ENCODE results near the gene LRRC2.
"Not testable (repeated sequence)": the region's sequence is repeated elsewhere in the genome, so short reads cannot be mapped to it uniquely, and the experiment has no call there.

The LRRC2 gene

GRCh38 chr3:46593274-46593862 lies 27.3 kb upstream of the LRRC2 start:
- Mint-ChIP-seq H3K4me3 (no peak overlapping the region), H3K9me3 (no peaks in the 10 kb centered on the region), H3K4me1 (peaks cover 8% of the 10 kb centered on the region), H3K27me3 (peaks cover 14% of the 10 kb centered on the region), H3K27ac (no peak overlapping the region)
- ATAC-seq (no peak), DNase-seq (no peak)

- Mint-ChIP-seq H3K27me3 (peaks cover 18% of the 10 kb centered on the region), H3K4me1 (peaks cover 14% of the 10 kb centered on the region)
- H3K9me3 Mint-ChIP-seq, H3K4me3 Mint-ChIP-seq, DNase-seq, ATAC-seq, H3K27ac Mint-ChIP-seq: not testable (repeated sequence)
These were observed 21.2 kb upstream of the LRRC2 start for GRCh38 chr3:46587268-46587667.

GRCh38 chr3:46586738-46587246 lies 20.7 kb upstream of the LRRC2 start:
- peaks cover 14% of the 10 kb centered on the region for H3K27me3 Mint-ChIP-seq
- ATAC-seq (no peak), DNase-seq (no peak)
- no peaks in the 10 kb centered on the region for H3K9me3 Mint-ChIP-seq
- peaks cover 14% of the 10 kb centered on the region for H3K4me1 Mint-ChIP-seq
- no peak overlapping the region for H3K4me3 Mint-ChIP-seq
- H3K27ac Mint-ChIP-seq = no peak overlapping the region

DNA sequence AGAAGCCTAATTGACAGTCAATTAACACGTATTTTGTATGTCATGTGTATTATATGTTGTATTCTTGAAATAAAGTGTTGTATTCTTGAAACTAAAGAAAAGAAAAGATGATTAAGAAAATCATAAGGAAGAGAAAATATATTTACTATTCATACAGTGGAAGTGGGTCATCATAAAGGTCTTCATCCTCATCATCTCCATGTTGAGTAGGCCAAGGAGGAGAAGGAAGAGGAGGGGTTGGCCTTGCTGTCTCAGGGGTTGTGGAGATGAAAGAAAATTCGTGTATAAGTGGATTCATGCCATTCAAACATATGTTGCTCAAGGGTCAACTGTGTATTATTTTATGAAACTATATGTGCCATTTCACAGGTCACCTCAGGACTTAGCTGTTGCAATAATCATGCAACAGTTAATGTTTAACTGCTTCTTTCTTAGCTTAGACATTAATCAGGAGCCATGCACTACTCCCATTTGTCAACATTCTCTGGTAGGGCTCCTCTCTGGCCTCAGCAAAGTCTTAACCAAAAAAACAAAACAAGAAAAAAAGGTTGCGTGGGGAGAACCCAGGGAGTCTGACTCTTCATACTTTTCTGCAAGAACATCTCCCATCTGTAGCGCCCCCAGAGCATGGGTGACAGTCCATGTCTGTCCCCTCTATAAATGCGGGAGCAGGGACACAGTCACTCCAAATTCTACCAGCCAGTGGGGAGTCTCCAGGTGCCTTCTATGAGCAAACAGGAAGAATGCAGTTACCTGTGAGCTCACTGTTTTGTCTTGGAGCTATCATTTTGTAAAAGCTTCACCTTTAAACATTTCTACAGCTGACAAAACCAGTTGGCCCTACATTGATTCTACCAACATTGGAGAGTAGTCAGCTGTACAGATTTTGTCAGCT lies 19.9 kb upstream of the LRRC2 start:
- Mint-ChIP-seq H3K4me1 (peaks cover 14% of the 10 kb centered on the region), H3K9me3 (no peaks in the 10 kb centered on the region), H3K4me3 (no peak overlapping the region), H3K27me3 (peaks cover 8% of the 10 kb centered on the region), H3K27ac (peak overlapping the region in 1 of 2 donors; percentile 16)
- ATAC-seq (no peak), DNase-seq (no peak)

DNA sequence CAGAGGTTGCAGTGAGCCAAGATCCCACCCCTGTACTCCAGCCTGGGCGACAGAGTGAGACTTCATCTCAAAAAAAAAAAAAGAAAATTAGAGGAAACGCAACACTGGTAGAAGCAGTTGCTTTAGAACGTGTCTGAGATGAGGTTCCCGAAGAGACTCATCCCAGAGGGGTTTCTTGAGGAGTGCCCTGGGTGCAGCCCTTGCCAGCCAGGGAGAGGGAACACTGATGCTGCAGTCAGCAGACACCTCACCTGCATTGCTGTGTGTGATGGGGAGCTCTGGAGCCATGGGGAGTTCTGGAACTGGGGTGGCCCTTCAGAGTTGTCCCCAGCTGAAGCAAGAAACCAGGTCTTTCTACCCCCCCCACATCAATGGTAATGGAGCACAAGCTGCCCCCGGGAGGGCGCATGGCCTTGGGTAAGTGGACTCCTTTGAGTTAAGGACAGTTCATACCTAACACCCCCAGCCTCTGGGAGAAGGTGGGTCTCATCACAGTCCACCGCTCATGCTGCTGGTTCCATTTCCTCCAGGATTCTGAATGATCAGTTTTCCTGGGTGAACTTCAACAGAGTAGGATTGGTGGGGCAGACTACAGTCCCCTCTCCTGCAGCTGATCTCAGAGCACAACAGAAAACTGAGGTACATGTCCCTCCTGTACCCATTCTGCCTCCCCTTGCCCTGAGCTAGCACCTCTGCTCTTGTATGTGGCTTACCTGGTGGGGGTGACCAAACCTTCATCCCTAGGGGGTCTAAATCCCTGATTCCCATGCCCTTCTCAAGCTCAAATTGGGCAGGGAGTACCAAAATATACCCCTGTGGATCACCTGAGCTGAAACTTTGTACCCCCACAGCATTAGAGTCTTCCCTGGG lies 18.7 kb upstream of the LRRC2 start:
- DNase-seq = no peak
- ATAC-seq = no peak
- Mint-ChIP-seq H3K4me3 (no peak overlapping the region), H3K27me3 (peaks cover 13% of the 10 kb centered on the region), H3K4me1 (peaks cover 9% of the 10 kb centered on the region), H3K27ac (no peak overlapping the region), H3K9me3 (no peaks in the 10 kb centered on the region)

DNA sequence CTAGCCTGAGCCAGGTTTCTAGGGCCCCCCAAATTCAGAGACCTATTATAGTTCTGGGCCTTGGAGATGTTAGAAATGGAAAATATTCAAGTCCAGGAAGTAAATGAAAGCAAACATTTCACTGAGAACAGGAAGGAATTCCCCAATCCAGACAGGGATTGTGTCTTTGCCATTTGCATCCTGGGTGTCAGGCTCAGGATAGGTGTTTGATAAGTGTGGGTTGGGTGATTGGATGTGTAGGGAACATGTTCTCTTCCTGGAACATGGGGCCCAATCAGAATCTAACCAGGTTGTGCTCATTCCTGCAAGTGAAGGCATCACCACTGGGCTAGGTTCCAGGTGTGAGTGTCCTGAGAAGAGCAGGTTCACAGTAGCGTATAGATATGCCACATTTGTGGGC lies 14.6 kb upstream of the LRRC2 start:
- no peak overlapping the region for H3K27ac Mint-ChIP-seq
- ATAC-seq (no peak), DNase-seq (no peak)
- peaks cover 5% of the 10 kb centered on the region for H3K4me1 Mint-ChIP-seq
- no peak overlapping the region for H3K4me3 Mint-ChIP-seq
- no peaks in the 10 kb centered on the region for H3K9me3 Mint-ChIP-seq
- H3K27me3 Mint-ChIP-seq = peaks cover 25% of the 10 kb centered on the region

- Mint-ChIP-seq H3K27me3 (peaks cover 29% of the 10 kb centered on the region), H3K27ac (peak overlapping the region in 1 of 2 donors; percentile 64), H3K9me3 (no peaks in the 10 kb centered on the region), H3K4me3 (no peak overlapping the region), H3K4me1 (peaks cover 5% of the 10 kb centered on the region)
- no peak for ATAC-seq
- no peak for DNase-seq
These were observed 13.7 kb upstream of the LRRC2 start for GRCh38 chr3:46579756-46580286.

DNA sequence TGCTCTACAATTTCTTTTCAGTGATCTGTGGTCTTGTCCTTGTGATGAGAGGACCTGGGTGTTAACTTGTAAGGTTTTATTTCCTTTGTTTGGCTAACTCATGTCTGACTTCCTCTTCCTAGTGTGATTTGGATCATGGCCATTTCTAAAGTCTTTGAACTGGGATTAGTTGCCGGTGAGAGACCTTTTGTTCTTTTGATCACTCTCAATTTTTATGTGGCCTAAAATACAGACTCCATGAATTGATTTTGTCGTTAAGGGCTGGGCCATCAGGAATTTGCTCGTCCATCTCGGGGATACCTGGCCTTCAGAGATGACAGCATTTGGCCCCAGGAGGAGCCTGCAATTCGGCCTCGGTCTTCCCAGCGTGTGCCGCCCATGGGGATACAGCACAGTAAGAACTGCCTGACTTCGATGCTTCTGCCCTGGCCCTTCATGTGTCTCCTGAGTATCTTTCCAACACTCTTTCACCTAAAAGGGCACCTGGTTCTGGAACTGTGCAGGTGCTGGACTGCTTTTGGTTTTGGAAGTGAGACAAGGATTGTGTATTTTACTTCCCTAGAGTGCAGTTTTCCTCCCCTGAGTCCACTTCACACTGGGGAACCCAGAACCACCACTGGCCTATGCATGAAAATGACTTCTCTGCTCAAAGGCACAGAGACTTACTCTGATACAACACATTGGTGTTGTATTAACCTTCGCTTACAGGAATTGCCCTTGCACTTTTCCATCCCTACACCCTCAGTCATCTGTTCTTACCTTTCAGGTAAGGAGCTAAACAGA lies 13.1 kb upstream of the LRRC2 start:
- Mint-ChIP-seq H3K27ac (peak overlapping the region in 1 of 2 donors; percentile 64), H3K27me3 (peaks cover 29% of the 10 kb centered on the region), H3K4me1 (peaks cover 5% of the 10 kb centered on the region), H3K4me3 (no peak overlapping the region), H3K9me3 (no peaks in the 10 kb centered on the region)
- no peak for DNase-seq
- no peak for ATAC-seq

DNA sequence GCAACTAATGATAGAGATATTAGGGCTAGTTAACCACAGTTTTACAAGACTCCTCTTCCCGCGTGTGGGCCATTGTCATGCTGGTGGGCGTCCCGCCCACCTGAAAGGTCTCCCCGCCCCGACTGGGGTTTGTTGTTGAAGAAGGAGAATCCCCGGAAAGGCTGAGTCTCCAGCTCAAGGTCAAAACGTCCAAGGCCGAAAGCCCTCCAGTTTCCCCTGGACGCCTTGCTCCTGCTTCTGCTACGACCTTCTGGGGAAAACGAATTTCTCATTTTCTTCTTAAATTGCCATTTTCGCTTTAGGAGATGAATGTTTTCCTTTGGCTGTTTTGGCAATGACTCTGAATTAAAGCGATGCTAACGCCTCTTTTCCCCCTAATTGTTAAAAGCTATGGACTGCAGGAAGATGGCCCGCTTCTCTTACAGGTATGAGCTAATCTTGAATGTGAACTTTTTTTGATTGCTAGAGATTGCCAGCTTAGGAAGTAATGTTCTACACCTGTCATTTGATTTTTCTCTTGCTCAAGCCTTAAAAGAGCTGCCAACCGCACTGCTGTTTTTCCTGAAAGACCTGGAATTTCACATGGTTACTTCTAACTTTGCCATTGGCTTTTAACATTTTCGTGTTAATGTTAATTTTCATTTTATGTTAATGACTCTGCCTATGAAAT lies 11.6 kb upstream of the LRRC2 start:
- not testable (repeated sequence) for ATAC-seq, H3K9me3 Mint-ChIP-seq, H3K4me3 Mint-ChIP-seq, DNase-seq, H3K27ac Mint-ChIP-seq, H3K4me1 Mint-ChIP-seq
- peaks cover 34% of the 10 kb centered on the region for H3K27me3 Mint-ChIP-seq

- DNase-seq = no peak
- ATAC-seq = no peak
- H3K27me3 Mint-ChIP-seq = peaks cover 35% of the 10 kb centered on the region
- H3K9me3 Mint-ChIP-seq = no peaks in the 10 kb centered on the region
- no peak overlapping the region for H3K27ac Mint-ChIP-seq
- H3K4me3 Mint-ChIP-seq = no peak overlapping the region
- peaks cover 5% of the 10 kb centered on the region for H3K4me1 Mint-ChIP-seq
These were observed 10.8 kb upstream of the LRRC2 start for GRCh38 chr3:46576879-46577278.

DNA sequence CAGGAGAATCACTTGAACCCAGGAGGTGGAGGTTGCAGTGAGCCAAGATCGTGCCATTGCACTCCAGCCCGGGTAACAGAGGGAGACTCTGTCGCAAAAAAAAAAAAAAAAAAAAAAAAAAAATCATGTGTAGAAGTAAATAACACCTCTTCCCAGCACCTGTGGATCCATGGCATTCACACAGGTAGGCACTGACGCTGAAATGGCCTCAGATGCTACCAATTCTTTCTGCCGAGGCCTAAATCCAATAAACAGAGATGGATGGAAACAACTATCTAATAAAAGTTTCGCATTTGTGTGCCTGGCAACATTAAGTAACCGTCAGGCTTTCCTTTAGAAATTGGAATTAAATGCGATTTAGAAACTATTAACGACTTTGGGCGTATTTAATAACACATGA lies 10.3 kb upstream of the LRRC2 start:
- Mint-ChIP-seq H3K4me3 (no peak overlapping the region), H3K27ac (no peak overlapping the region), H3K27me3 (peaks cover 35% of the 10 kb centered on the region), H3K4me1 (peaks cover 5% of the 10 kb centered on the region), H3K9me3 (no peaks in the 10 kb centered on the region)
- ATAC-seq (no peak), DNase-seq (no peak)

DNA sequence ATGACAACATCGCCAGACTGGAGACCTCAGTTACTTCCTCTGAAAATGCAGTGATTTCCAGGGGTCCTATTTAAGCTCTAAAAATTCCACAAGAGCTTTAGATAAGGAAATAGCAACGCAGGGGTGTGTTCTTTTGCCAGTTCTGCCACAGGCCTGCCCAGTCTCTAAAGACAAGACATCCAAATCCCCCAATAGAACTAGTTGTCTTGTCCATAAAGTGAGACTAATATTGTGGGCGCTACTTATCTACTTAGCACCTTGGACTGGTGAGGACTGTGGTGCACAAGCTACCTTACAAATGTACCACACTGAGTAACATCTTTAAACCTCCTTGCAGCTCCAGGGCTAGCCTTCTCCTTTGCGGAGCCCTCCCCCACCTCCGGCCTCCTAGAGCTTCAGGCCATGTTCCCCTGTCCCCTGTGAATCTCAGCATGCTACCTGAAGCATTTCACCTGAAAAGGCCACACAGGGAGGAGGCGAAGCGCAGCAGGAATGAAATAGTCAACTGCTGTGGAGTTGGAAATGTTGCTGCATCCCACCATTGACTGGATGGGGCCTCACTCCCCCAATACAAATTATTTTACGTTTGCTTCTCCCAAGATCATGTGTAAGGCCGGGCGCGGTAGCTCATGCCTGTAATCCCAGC lies 9.6 kb upstream of the LRRC2 start:
- DNase-seq (no peak), ATAC-seq (no peak)
- Mint-ChIP-seq H3K27ac (no peak overlapping the region), H3K27me3 (peaks cover 35% of the 10 kb centered on the region), H3K4me3 (no peak overlapping the region), H3K9me3 (no peaks in the 10 kb centered on the region), H3K4me1 (peaks cover 5% of the 10 kb centered on the region)

DNA sequence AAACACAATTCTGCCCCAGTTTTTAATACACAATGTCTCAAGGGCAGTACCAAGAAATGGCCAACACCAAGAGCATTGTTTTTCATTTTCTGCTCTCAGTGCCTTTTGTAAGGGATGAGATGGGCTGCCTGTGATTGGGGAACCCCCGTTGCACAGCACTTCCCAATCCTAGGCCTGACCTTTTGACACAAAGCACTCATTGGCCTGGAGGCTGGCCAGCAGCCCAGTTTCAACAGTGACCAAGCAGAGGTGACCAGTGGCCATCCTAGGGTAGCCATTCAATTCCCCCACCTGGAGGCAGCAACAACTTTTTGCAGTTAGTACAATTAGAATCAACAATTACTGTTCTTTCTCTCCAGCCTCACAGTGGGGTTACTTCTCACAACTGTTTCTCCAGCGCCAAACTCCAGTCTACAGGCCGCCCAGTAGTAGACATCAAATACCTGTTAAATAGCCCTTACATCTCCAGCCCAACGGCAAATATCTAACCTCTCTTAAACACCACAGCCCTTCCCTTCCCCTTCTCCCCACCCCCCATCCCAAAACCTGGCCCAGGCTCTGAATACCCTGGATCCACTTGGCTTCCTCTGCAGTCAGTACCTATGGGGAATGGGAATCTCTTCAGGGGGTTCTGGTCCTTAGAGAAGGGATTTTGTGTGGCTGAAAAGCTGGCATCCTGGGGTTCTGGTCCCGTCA lies 8.9 kb upstream of the LRRC2 start:
- no peak overlapping the region for H3K4me3 Mint-ChIP-seq
- peaks cover 33% of the 10 kb centered on the region for H3K27me3 Mint-ChIP-seq
- DNase-seq (no peak), ATAC-seq (no peak)
- no peaks in the 10 kb centered on the region for H3K9me3 Mint-ChIP-seq
- no peak overlapping the region for H3K27ac Mint-ChIP-seq
- H3K4me1 Mint-ChIP-seq = peaks cover 5% of the 10 kb centered on the region

Measured in stimulated activated naive CD8-positive, alpha-beta T cell treated with anti-CD3 and anti-CD28 coated beads, Interleukin-15, amount 100 ng/mL, for 72 hours (primary cell).